Karpas-422 (cell line): Measurements from ENCODE around the gene EIF5AL1. TPM values are rescaled to one million over a fixed set of nuclear protein-coding genes. Genes with fewer than 3 reads are reported as not detected.

Experiments
- DNase-seq: peaks from one replicate; pipeline ENCODE4 v3.0.0-alpha.2; 2015
- H2AFZ ChIP-seq: fragments of 200-600 bp; sonication (generic); 2 replicates; pipeline ENCODE4 v1.6.1; 2014; ENCODE audit warnings: antibody characterized with exemption, low read length, mixed read lengths
- H3K27ac ChIP-seq: fragments of 200-600 bp; sonication (generic); 2 replicates; pipeline ENCODE4 v1.5.1; 2014; ENCODE audit warnings: mild to moderate bottlenecking, low read length, moderate library complexity
- H3K27me3 ChIP-seq: fragments of 200-600 bp; sonication (generic); 2 replicates; pipeline ENCODE4 v1.6.1; 2014; ENCODE audit warnings: low read length, mixed read lengths
- H3K36me3 ChIP-seq: fragments of 200-600 bp; sonication (generic); 2 replicates; pipeline ENCODE4 v1.6.1; 2014; ENCODE audit warnings: low read length, mixed read lengths; ENCODE audit not compliant: insufficient read depth
- H3K4me1 ChIP-seq: fragments of 200-600 bp; sonication (generic); 2 replicates; pipeline ENCODE4 v1.6.1; 2014; ENCODE audit warnings: mild to moderate bottlenecking, low read length, mixed read lengths
- H3K4me2 ChIP-seq: fragments of 200-600 bp; sonication (generic); 2 replicates; pipeline ENCODE4 v1.6.1; 2014; ENCODE audit warnings: low read length, low read depth, mild to moderate bottlenecking; ENCODE audit not compliant: poor library complexity, severe bottlenecking
- H3K4me3 ChIP-seq: fragments of 200-600 bp; sonication (generic); 2 replicates; pipeline ENCODE4 v1.5.1; 2014; ENCODE audit warnings: mild to moderate bottlenecking, antibody characterized with exemption, low read length, mixed read lengths
- H3K79me2 ChIP-seq: fragments of 200-600 bp; sonication (generic); 2 replicates; pipeline ENCODE4 v1.6.1; 2014; ENCODE audit warnings: mild to moderate bottlenecking, low read length, mixed read lengths
- H3K9ac ChIP-seq: fragments of 200-600 bp; sonication (generic); 2 replicates; pipeline ENCODE4 v1.6.0; 2014; ENCODE audit warnings: low read length
- H3K9me2 ChIP-seq: fragments of 200-600 bp; sonication (generic), shearing (Covaris generic); replicated peaks from 2 replicates; pipeline ENCODE4 v1.6.0; 2014; ENCODE audit warnings: mild to moderate bottlenecking, low read length, moderate library complexity; ENCODE audit not compliant: insufficient read depth
- H3K9me3 ChIP-seq: fragments of 300-700, 200-600 bp; sonication (generic); 2 replicates; pipeline ENCODE4 v1.6.1; 2014; ENCODE audit warnings: low read length, mixed read lengths
- H4K20me1 ChIP-seq: fragments of 200-600 bp; sonication (generic); 2 replicates; pipeline ENCODE4 v1.6.1; 2014; ENCODE audit warnings: mild to moderate bottlenecking, antibody characterized with exemption, low read length, low read depth; ENCODE audit not compliant: insufficient read depth
- total RNA-seq: library from RNA; depleted of rRNA; stranded (reverse); fragments of >200 nt; shearing (Covaris generic); gene quantifications from 2 replicates; pipeline ENCODE4 v1.2.3, GENCODE V29; 2014; ENCODE audit warnings: low replicate concordance

The EIF5AL1 gene
- total RNA-seq, 1 experiment from 2014 or later, result 0.11 TPM

DNA sequence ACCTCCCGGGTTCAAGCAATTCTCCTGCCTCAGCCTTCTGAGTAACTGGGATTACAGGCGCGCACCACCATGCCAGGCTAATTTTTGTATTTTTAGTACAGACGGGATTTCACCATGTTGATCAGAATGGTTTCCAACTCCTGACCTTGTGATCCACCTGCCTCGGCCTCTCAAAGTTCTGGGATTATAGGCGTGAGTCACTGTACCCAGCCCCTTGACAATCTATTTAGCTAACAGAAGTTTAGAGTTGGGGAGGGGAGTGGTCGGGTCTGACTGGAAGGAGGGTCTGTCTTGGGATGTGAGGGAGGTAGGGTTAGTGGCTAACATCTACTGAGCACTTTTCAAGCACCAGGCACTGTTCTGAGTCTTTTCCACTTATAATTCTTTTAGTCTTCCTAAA lies 39.9 kb upstream of the EIF5AL1 start:
- H3K4me1 ChIP-seq, result no peaks in the 10 kb centered on the region
- no peak overlapping the region for H2AFZ ChIP-seq
- no peak overlapping the region for H3K27ac ChIP-seq
- H3K79me2 ChIP-seq, result no peaks in the 10 kb centered on the region
- no peaks in the 10 kb centered on the region for H4K20me1 ChIP-seq
- H3K27me3 ChIP-seq, result no peaks in the 10 kb centered on the region
- no peak for DNase-seq
- H3K4me2 ChIP-seq, result no peak overlapping the region
- H3K36me3 ChIP-seq, result no peaks in the 10 kb centered on the region
- no peaks in the 10 kb centered on the region for H3K9me2 ChIP-seq
- H3K4me3 ChIP-seq, result no peak overlapping the region
- no peak overlapping the region for H3K9ac ChIP-seq
- no peaks in the 10 kb centered on the region for H3K9me3 ChIP-seq

DNA sequence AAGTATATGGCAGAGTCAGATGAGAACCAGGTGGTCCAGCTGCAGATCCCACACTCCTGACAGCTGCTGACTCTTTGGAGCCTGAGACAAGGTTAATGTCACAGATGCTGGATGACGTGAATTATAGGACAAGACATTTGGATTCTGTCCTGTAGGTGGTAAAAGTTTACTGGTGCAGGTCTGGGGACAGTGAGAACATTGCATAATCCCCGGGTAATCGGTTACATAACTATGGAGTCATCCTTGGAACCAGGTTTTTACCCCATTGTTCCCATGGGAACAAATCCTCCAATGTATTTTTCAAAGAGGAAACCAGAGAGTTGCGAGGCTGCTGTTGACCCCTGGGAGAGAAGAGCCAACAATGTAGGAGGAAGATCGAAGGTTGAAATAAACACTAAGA lies 39.4 kb upstream of the EIF5AL1 start:
- no peaks in the 10 kb centered on the region for H4K20me1 ChIP-seq
- H3K4me3 ChIP-seq, result no peak overlapping the region
- no peaks in the 10 kb centered on the region for H3K9me2 ChIP-seq
- H3K36me3 ChIP-seq, result no peaks in the 10 kb centered on the region
- no peak overlapping the region for H3K4me2 ChIP-seq
- H3K79me2 ChIP-seq, result no peaks in the 10 kb centered on the region
- H3K27me3 ChIP-seq, result no peaks in the 10 kb centered on the region
- DNase-seq, result no peak
- no peak overlapping the region for H2AFZ ChIP-seq
- no peak overlapping the region for H3K27ac ChIP-seq
- no peak overlapping the region for H3K9ac ChIP-seq
- H3K4me1 ChIP-seq, result no peaks in the 10 kb centered on the region
- no peaks in the 10 kb centered on the region for H3K9me3 ChIP-seq

DNA sequence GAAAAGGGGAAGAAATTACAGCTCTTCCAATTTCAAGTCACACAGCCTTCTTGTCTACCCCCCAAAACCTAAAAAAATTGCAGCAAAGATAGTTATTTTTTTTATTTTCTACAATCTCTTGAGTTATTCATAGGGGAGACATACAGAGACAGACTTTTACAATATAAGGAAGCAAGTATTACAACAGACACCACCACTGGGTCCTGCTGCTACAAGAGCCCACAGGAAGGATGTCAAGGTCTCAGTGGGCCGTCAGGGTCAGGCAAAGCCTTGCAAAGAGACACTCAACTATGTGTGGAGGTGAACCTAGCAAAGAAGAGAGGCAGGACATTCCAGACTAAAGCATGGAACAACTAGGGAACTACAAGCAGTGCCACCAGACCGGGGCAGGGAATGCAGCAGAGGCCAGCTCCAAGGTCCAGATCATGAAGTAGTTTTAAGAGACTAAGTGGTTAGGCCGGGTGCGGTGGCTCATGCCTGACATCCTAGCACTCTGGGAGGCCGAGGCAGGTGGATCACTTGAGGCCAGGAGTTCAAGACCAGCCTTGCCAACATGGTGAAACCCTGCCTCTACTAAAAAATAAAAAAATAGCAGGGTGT lies 38.7 kb upstream of the EIF5AL1 start:
- Histone ChIP-seq H3K4me1 (no peaks in the 10 kb centered on the region), H2AFZ (no peak overlapping the region), H3K27ac (no peak overlapping the region), H3K4me2 (no peak overlapping the region), H4K20me1 (no peaks in the 10 kb centered on the region), H3K4me3 (no peak overlapping the region), H3K27me3 (no peaks in the 10 kb centered on the region), H3K9me2 (no peaks in the 10 kb centered on the region), H3K79me2 (no peaks in the 10 kb centered on the region), H3K9me3 (no peaks in the 10 kb centered on the region), H3K9ac (no peak overlapping the region), H3K36me3 (no peaks in the 10 kb centered on the region)
- no peak for DNase-seq

DNA sequence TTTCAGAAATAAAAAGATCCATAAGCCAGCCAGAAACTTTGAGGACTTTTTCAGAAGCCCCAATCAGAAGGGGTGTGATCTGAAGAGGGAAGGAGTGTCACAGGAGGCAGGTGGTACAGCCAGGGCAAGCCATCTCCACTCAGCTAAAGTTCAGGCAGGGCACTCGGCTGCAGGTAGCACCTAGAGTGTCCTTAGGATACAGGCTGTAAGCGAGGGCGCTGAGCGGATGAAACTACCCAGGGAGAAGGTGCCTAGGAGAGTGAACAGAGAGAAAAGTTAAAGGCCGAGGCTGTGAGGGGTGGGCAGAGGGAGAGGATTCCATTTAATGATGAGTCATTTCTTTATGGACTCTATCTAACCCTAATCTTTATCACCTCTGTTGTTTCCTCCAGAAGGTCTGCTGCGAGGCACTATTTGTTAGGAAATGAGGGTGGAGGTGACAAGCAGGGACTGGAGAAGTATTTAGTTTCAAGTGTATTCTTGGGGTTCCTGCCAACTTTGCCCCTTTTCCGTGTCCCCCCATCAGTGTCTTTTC lies 37.1 kb upstream of the EIF5AL1 start:
- no peak overlapping the region for H3K9ac ChIP-seq
- no peak overlapping the region for H3K4me3 ChIP-seq
- no peak overlapping the region for H3K4me2 ChIP-seq
- no peaks in the 10 kb centered on the region for H3K79me2 ChIP-seq
- H3K9me2 ChIP-seq, result no peaks in the 10 kb centered on the region
- no peaks in the 10 kb centered on the region for H3K9me3 ChIP-seq
- no peak overlapping the region for H2AFZ ChIP-seq
- H4K20me1 ChIP-seq, result no peaks in the 10 kb centered on the region
- no peaks in the 10 kb centered on the region for H3K27me3 ChIP-seq
- no peaks in the 10 kb centered on the region for H3K4me1 ChIP-seq
- no peaks in the 10 kb centered on the region for H3K36me3 ChIP-seq
- no peak overlapping the region for H3K27ac ChIP-seq
- no peak for DNase-seq

DNA sequence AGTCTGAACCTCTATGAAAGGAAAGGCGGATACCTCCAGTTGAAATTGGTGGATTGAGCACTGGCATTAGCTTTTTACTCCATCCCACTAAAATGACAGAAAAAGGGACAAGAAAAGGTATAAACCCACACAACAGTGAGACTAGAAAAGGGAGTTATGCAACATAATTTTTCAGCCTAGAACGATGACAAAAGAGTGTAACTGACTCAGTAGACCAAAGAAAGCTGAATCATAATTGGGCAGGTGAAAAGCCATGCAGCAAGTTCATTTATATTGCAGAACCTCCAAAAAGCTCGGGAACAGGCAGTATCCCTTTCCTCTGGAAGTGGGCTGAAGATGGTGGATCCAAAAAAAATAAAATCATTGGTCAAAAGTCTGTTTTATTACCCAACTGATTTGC lies 36.5 kb upstream of the EIF5AL1 start:
- Histone ChIP-seq H3K9ac (no peak overlapping the region), H2AFZ (no peak overlapping the region), H3K4me3 (no peak overlapping the region), H3K9me3 (no peaks in the 10 kb centered on the region), H3K27ac (no peak overlapping the region), H4K20me1 (no peaks in the 10 kb centered on the region), H3K79me2 (no peaks in the 10 kb centered on the region), H3K9me2 (no peaks in the 10 kb centered on the region), H3K27me3 (no peaks in the 10 kb centered on the region), H3K36me3 (no peaks in the 10 kb centered on the region), H3K4me2 (no peak overlapping the region), H3K4me1 (no peaks in the 10 kb centered on the region)
- DNase-seq, result no peak

DNA sequence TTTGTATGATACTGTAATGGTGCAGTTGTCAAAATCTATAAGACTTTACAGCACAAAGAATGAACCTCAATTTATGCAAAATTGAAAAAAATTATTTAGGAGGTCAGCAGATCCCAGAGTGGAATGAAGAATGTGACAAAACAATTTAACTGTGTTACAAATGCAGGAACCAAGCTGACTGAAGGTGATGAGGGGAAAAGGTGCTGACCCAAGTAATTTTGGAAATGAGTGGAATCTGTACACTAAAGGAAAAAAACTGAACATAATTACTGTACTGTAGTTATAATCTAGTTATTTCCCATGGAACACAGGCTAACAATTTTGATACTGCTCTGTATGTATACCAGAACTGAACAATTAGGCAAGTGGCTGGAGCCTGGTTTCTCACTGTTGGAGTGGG lies 35.7 kb upstream of the EIF5AL1 start:
- Histone ChIP-seq H3K9me3 (no peaks in the 10 kb centered on the region), H3K9ac (no peak overlapping the region), H4K20me1 (no peaks in the 10 kb centered on the region), H3K4me1 (no peaks in the 10 kb centered on the region), H3K79me2 (no peaks in the 10 kb centered on the region), H3K36me3 (no peaks in the 10 kb centered on the region), H3K27ac (no peak overlapping the region), H3K4me2 (no peak overlapping the region), H3K9me2 (no peaks in the 10 kb centered on the region), H3K27me3 (0 out of 2 replicates have a peak, but pooled peaks cover 4% of the 10 kb centered on the region), H3K4me3 (no peak overlapping the region), H2AFZ (no peak overlapping the region)
- DNase-seq, result no peak

DNA sequence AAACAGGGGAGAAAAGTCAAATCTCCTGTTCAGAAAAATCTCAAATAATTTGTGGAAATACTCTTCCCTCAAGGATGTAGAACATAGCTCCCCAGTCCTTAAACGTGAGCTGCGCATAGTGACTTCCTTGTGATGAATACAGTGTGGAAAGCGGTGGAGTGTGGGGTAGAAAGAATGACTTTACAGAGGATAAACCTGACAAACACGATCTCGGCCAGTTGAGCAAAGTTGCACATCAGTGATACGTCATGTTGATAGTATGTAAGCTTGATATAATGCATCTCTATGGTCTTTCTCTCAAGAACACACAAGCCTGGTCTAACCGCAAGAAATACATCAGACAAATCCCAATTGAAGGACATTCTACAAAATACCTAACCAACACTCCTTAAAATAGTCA lies 34.9 kb upstream of the EIF5AL1 start:
- no peaks in the 10 kb centered on the region for H3K4me1 ChIP-seq
- H4K20me1 ChIP-seq, result no peaks in the 10 kb centered on the region
- H3K36me3 ChIP-seq, result no peaks in the 10 kb centered on the region
- H3K4me3 ChIP-seq, result no peak overlapping the region
- no peak overlapping the region for H2AFZ ChIP-seq
- no peaks in the 10 kb centered on the region for H3K79me2 ChIP-seq
- DNase-seq, result no peak
- no peak overlapping the region for H3K9ac ChIP-seq
- no peak overlapping the region for H3K4me2 ChIP-seq
- no peaks in the 10 kb centered on the region for H3K9me3 ChIP-seq
- H3K27me3 ChIP-seq, result 0 out of 2 replicates have a peak, but pooled peaks cover 4% of the 10 kb centered on the region
- no peaks in the 10 kb centered on the region for H3K9me2 ChIP-seq
- no peak overlapping the region for H3K27ac ChIP-seq

DNA sequence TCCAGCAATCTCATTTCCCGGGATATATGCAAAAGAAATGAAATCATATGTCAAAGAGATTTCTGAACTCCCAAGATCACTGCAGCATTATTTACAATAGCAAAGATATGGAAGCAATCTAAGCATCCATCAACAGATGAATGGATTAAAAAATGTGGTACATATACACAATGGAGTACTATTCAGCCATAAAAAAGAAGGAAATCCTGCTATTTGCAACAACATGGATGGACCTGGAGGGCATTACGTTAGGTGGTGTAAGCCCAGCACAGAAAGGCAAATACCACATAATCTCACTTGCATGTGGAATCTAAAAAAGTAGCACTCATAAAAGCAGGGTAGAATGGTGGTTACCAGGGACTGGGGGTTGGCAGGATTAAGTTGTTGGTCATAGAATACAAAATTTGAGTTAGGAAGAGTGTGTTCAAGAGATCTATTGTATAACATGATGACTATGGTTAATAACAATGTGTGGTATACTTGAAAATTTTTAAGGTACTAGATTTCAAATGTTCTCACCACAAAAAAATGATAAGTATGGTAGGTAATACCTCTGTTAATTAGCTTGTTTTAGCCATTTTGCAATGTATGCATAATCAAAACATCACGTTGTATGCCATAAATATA lies 32.9 kb upstream of the EIF5AL1 start:
- no peak overlapping the region for H3K4me3 ChIP-seq
- H3K4me2 ChIP-seq, result no peak overlapping the region
- no peaks in the 10 kb centered on the region for H3K4me1 ChIP-seq
- H3K27me3 ChIP-seq, result 0 out of 2 replicates have a peak, but pooled peaks cover 4% of the 10 kb centered on the region
- no peaks in the 10 kb centered on the region for H3K9me3 ChIP-seq
- H4K20me1 ChIP-seq, result no peaks in the 10 kb centered on the region
- DNase-seq, result no peak
- H3K36me3 ChIP-seq, result no peaks in the 10 kb centered on the region
- no peak overlapping the region for H3K9ac ChIP-seq
- no peaks in the 10 kb centered on the region for H3K79me2 ChIP-seq
- H2AFZ ChIP-seq, result no peak overlapping the region
- no peaks in the 10 kb centered on the region for H3K9me2 ChIP-seq
- H3K27ac ChIP-seq, result no peak overlapping the region
